NCI-H1417 (cell line): Measurements from ENCODE around the gene NOC4L.
"Not testable (repeated sequence)": the region's sequence is repeated elsewhere in the genome, so short reads cannot be mapped to it uniquely, and the experiment has no call there.

Experiments used
- DNase-seq, 3 experiments: peaks; one replicate each; lab custom pipeline; 2025; lab: John Stamatoyannopoulos, UW

The NOC4L gene

DNA sequence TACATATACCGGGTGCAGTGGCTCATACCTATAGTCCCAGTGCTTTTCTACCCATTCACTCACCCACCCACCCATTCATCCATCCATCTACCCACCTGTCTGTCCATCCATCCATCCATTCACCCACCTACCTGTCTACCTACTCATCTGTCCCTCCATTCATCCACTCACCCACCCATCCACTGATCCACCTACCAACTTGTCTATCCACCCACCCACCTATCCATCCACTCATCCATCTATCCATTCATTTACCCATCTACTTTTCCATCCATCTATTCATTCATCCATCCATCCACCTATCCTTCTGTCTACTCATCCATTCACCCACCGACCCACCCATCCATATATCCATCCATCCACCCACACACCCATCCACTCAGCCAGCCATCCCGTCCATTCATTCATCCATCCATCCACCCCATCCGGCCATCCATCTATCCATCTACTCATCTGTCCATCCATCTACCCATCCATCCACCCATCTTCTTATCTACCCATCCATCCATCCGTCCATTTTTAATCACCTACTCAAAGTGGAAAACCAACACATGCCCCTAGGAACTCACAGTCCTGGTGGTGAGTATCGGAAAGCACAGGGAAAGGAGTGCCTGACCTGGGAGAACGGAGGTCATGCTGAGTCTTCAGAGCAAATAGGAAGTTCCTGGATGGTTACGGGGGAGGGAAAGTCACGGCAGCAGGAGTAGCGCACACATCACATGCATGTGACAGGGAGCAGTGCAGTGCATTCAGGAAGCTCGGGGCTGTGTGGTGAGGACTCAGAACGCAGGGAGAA is 20.1 kb upstream of the NOC4L start:
- no peak for DNase-seq

- no peak for DNase-seq
These were observed 19.4 kb upstream of the NOC4L start for GRCh38 chr12:132124766-132125425.

DNA sequence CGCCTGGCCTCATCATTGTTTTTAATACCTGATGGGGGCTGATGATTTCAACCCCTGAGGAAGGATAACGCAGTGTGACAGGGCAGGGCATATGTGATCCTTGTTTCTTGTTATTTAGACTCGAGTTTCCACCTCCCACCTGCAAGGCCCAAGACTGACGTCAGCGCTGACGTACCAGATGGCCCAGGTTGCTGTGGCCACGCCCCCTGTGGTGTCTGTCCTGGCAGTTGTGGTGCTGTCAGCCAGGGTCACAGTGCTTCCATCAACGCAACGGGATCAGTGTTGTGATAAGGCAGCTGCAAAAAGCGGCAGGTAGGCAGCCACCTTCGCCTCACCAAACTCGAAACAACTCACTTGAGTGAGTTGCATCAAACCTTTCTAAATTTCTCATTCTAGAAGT is 18.5 kb upstream of the NOC4L start:
- no peak for DNase-seq

DNA sequence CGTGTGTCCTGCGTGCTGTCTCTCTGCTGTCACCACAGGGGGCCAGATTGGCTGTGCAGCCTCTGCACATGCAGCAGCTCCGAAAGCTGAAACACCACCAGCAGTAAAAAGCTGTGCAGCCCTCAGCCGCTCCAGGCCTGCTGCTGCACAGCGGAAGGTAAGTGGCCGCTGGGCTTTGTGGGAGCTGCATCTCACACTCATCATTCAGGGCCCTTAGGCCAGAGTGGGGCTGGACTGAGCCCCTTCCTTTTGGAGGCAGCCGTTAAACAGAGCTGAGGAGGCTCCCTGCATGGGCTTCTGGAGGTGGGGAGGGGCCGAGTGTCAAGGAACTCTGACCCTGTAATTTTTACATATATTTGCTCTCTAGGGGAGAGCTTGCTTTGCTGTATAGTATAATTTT is 17.2 kb upstream of the NOC4L start:
- DNase-seq = no peak

GRCh38 chr12:132129007-132129406 is 15.2 kb upstream of the NOC4L start:
- no peak for DNase-seq

- no peak for DNase-seq
These were observed 13.6 kb upstream of the NOC4L start for GRCh38 chr12:132130690-132131089.

GRCh38 chr12:132131229-132131628 is 13.0 kb upstream of the NOC4L start:
- no peak for DNase-seq

DNA sequence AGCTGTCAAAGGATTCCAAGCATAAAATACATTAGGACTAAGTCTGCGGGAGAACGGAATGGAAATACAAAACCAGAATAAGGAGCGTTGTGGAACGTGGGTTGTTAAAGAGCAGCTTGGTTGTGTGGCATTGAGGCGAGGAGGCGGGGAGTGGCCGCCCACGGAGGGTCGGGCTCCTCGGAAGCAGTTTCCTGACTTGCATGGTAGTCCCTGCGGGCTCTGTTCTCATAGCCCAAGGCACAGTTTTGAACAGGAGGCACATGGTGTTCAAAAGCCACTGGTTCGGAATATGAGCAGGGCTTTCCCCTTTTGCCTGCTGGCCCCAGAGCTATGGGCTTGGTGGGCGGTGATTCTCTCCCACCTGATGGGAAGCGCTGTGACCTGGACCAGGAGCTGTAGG is 12.3 kb upstream of the NOC4L start:
- no peak for DNase-seq

DNA sequence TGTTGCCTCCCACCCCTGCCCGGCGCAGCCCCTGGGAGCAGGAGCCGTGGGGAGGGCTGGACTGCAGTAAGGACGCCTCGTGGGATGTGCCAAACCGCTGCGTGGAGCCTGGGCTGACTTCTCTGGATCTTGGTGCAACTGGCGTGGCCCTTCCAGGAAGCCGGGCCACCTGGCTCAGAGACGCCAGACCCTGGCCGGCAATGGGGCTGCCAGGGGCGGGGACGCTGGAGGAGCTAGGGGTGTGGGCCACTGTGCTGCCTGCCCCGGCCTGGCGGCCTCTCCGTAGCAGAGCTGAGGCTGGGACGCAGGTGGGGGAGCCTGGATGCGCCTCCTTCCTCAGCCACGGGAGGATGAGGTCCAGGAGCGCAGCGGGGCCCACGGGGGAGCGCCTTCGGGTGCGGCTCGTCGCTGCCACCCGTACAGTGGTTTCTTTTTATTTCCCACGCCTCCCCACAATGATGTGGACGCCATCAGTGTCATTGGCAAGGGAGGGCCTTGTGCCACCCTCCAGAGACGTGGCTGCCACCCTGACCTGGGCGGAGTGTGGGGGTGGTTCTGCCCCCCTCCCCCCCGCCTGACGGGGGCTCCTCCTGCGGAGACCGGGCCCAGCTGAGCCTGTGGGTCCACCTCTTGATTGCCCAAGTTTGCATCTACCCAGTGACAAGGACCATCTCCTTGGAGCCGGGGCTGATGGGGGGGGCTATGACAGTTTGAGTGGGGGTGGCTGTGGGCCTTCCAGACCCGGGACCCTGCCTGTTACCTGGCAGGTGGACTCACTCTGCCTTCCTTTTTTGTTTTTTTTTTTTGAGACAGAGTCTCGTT is 11.4 kb upstream of the NOC4L start:
- DNase-seq = no peak

- peak; percentile 63 to 88 (median 70) for DNase-seq
These were observed 10.2 kb upstream of the NOC4L start for GRCh38 chr12:132133952-132134652.

GRCh38 chr12:132134653-132135183 is 9.5 kb upstream of the NOC4L start:
- DNase-seq = not testable (repeated sequence)

- DNase-seq = not testable (repeated sequence)
These were observed 8.0 kb upstream of the NOC4L start for GRCh38 chr12:132136226-132136625.

DNA sequence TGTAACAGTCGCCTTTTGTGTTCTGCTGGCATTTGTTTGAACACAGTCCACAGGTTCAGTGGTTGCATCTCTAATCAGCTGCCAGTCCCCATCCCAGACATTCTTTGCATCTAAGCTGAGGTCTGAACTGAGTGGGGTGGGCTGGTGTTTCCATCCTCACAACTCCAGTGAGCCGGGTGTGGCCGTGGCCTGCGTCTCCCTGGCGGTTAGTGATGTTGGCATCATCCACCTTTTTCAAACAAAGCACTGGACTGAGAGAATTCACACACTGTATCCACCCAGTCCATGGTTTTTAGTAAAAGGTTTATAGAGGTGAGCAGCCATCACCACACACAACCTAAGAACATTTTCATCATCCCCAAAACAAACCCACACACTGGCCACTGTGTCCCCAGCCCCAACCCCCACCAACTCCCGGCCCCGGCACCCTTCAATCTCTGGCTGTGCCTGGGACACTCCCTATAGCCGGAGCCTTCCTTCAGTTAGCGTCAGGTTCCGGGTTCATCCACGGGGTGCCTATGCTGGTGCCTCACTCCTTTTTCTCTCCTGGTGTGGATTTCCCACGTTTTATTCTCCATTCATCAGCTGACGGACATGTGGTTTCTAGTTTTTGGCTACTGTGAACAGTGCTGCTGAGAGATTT is 6.7 kb upstream of the NOC4L start:
- no peak for DNase-seq

DNA sequence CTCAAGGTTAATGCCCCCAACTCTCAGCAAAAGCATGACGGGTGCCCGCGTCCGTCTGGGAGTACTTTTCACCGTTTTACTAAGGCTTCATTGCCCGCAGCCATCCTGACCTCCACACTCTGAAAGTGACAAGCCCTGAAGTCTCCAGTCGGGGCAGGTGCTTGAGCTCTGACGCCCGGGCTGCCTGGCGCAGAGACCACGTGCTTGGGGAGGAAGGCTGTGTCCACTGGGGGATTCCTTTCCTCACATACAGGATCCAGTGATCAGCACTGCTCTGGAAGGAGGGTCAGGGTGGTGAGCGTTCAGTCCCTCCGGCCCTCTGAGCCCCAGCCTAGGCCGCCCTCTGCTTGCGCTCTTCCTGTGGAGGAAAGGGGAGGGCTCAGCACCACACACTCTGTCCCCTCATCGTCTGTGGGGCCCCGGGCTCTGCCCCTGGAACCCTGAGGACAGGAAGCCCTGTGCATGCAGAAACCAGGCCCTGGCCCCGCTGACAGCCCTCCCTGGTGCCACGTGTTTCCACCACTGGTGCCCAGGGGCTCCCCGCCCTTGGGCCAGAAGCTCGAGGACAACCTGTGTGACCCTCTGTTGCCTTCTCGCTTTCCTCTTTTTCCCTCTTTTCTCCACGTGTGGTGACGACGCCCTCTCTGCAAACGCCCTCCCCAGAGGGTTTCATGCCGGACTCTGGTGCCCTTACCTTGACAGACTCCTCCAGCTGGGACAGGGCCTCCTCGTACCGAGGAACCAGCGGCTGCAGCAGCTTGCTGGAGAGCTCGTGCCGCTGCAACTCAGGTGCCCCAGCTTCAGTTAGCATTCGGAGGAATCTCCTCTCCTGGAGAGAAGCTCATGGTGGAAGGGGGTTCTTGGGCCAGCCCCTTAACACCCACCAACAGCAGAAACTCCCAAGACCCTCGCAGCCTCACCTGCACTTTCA is 5.1 kb upstream of the NOC4L start:
- DNase-seq = no peak

DNA sequence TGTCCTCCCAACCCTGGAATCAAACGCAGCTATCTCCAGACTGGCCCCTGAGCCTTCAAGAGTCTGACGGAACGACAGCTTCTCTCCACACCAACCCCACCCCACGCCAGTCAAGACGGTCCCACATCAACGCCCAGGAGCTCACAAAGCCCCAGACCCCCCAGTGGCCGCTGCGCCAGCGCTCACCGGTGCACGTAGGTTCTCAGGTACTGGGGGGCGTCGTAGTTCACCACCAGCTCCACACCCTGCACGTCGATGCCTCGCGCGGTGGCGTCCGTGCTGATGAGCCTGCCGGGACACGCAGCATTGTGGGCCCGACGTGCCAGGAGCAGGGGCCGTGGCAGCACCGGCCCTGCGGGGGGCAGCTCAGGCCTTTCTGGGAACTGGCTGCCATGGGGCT is 4.3 kb upstream of the NOC4L start:
- no peak for DNase-seq

GRCh38 chr12:132140501-132140900 is 3.8 kb upstream of the NOC4L start:
- no peak for DNase-seq

GRCh38 chr12:132140918-132141841 is 3.1 kb upstream of the NOC4L start:
- no peak for DNase-seq

DNA sequence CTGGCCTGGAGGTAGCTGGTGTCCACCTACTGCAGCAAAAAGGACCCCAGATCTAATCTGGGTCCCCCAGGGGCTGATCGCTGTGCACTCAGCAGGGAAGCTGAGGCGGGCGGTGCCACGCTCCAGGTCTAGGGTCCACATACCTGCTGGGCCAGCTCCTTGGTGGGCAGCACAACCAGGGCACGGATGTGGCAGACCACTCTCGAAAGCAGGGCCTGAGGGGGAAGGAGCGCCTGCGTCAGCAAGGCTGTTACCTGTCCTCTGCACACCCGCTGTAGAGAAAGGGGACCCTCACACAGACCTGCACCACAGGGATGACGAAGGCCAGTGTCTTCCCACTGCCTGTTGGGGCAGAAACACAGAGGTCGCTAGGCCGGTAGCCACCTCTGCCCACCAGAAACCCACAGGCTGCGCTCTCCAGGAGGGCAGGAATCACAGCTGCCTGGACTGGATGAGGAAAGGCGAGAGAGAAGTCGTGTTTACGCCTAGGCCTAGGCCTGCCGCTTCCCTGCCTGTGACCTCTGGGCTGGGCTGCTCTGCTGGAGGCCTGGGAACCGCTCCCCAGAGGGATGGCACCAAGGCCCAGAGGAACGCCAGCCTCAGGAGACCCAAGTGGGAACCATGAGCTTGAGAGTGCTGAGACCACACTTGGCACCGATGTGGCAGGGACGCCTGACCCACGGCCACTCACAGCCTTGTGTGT is 2.1 kb upstream of the NOC4L start:
- DNase-seq = no peak
